ENCODE results near the gene LAMB1. TPM values are rescaled to one million over a fixed set of nuclear protein-coding genes. Genes with fewer than 3 reads are reported as not detected.

Gene LAMB1
- total and polyA plus RNA-seq, 2 experiments from 2014 or later: 31.8 to 34.0 TPM

DNA sequence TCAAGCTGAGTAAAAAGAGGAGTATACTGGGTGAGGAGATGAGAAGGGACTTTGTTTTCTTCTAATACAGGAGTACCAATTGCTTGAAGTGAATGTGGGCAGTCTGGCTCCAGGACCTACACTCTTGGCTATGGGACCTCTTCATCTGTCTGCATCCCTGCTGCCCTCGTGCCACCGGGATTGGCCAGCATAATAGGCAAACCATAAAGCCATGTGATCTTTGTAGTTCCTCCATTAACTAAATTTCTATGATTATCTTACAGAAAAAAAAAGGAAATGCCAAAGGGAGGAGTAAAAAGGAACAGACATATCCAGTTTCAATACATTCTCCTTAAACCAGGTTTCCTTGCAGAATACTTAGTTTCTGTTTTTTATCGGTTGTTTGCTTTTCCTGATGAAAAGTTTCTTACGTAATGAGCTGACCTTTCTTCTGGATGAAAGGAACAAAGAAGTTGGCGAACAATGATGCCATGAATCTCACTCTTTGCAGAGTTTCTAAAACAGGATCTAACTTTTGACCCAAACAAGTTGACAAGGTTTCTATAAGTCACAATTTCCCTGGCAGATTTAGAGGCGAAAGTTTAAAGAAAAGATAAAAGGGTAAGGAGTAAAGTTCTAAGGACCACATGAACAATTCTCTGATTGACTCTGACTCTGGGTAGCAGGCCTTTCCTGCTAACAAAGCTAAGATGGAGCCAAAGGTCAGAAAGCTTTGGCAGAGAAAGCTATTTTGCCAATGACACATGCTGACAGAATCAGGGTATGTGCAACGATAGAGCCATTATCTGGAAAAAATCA, 54.1 kb downstream of the LAMB1 start:
- DNase-seq (ENCODE audit: low read depth in 1 of 2, low spot score in 1 of 2): peak in 1 of 2 donors; percentile 77
- Histone ChIP-seq H3K4me1 (ENCODE audit: low read depth) (peaks cover 17% of the 10 kb centered on the region), H3K27me3 (no peaks in the 10 kb centered on the region), H3K9me3 (ENCODE audit: low read depth) (no peaks in the 10 kb centered on the region), H3K27ac (no peak overlapping the region), H3K36me3 (no peaks in the 10 kb centered on the region), H3K4me3 (no peak overlapping the region)
- TF ChIP-seq, protein P1, sequence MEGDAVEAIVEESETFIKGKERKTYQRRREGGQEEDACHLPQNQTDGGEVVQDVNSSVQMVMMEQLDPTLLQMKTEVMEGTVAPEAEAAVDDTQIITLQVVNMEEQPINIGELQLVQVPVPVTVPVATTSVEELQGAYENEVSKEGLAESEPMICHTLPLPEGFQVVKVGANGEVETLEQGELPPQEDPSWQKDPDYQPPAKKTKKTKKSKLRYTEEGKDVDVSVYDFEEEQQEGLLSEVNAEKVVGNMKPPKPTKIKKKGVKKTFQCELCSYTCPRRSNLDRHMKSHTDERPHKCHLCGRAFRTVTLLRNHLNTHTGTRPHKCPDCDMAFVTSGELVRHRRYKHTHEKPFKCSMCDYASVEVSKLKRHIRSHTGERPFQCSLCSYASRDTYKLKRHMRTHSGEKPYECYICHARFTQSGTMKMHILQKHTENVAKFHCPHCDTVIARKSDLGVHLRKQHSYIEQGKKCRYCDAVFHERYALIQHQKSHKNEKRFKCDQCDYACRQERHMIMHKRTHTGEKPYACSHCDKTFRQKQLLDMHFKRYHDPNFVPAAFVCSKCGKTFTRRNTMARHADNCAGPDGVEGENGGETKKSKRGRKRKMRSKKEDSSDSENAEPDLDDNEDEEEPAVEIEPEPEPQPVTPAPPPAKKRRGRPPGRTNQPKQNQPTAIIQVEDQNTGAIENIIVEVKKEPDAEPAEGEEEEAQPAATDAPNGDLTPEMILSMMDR (IDR thresholded peaks at IDR 0.05; ENCODE audit: low read depth, low read length): no peak

GRCh38 chr7:107946881-107947280, 56.1 kb downstream of the LAMB1 start:
- TF ChIP-seq, protein P1 (IDR thresholded peaks at IDR 0.05; ENCODE audit: low read depth, low read length): no peak
- H3K27ac ChIP-seq: no peak overlapping the region
- no peak overlapping the region for H3K4me3 ChIP-seq
- H3K9me3 ChIP-seq (ENCODE audit: low read depth): no peaks in the 10 kb centered on the region
- no peak for DNase-seq (ENCODE audit: low read depth in 1 of 2, low spot score in 1 of 2)
- no peaks in the 10 kb centered on the region for H3K27me3 ChIP-seq
- H3K4me1 ChIP-seq (ENCODE audit: low read depth): peaks cover 5% of the 10 kb centered on the region
- H3K36me3 ChIP-seq: no peaks in the 10 kb centered on the region

DNA sequence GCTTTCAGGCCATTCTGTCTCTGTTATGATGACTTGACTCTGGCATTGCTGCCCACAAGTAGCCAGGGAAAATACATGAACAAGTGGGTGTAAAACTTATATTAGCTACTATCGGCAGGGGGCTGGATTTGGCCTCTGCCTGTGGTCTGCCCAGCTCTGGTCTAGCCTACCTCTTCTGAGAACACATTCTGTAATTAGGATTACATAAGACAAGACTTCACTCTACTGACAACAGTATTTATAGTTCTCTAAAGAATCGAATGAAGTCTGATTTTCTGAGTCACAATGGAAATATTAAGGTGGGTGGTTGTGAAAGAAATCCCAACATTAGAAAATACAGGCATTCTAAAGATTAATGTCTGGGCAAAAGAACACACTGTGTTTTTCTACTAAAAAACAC, 56.5 kb downstream of the LAMB1 start:
- no peaks in the 10 kb centered on the region for H3K9me3 ChIP-seq (ENCODE audit: low read depth)
- no peaks in the 10 kb centered on the region for H3K36me3 ChIP-seq
- TF ChIP-seq, protein P1 (IDR thresholded peaks at IDR 0.05; ENCODE audit: low read depth, low read length): no peak
- H3K4me3 ChIP-seq: no peak overlapping the region
- H3K27ac ChIP-seq: no peak overlapping the region
- peaks cover 5% of the 10 kb centered on the region for H3K4me1 ChIP-seq (ENCODE audit: low read depth)
- DNase-seq (ENCODE audit: low read depth in 1 of 2, low spot score in 1 of 2): no peak
- H3K27me3 ChIP-seq: no peaks in the 10 kb centered on the region

- Histone ChIP-seq H3K9me3 (ENCODE audit: low read depth) (no peaks in the 10 kb centered on the region), H3K4me1 (ENCODE audit: low read depth) (peaks cover 5% of the 10 kb centered on the region), H3K4me3 (no peak overlapping the region), H3K27me3 (no peaks in the 10 kb centered on the region), H3K27ac (no peak overlapping the region), H3K36me3 (no peaks in the 10 kb centered on the region)
- no peak for DNase-seq (ENCODE audit: low read depth in 1 of 2, low spot score in 1 of 2)
- TF ChIP-seq, protein P1 (IDR thresholded peaks at IDR 0.05; ENCODE audit: low read depth, low read length): no peak
These were observed 57.6 kb downstream of the LAMB1 start for GRCh38 chr7:107945332-107945731.

DNA sequence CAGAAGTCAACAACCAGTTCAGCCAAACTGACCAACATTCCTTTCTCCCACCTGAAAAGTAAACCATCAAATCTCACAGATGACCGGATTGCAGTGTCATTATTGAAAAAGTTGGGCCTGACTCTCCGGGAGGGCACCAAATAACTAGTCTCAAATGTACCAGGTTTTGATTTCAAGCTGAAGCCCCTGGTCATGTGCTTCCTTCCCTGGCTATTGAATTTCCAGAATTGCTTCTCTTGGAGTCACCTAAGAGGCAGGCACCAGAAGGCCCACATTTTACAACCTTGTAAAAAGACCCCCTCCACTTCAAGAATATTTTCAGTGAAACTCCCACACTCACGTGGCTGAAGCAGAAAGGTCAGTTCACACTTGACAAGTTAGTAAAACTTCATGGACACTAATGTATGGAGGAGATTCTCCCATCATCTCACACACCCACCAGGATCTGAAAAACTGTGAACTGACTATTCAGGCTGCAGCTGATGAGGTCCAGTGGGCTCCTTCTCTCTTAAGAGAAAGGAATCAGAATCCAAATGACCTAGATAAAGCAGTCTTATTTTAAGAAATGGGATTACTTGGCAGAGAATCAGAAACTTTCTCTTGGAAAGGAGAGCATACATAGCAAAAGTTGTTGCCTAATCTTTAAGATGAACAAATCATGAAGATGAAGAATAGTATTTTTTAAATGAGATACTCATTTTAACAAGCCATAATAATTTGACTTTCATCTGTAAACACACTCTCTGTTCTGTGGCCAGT, 58.4 kb downstream of the LAMB1 start:
- DNase-seq (ENCODE audit: low read depth in 1 of 2, low spot score in 1 of 2): no peak
- Histone ChIP-seq H3K27me3 (no peaks in the 10 kb centered on the region), H3K4me1 (ENCODE audit: low read depth) (peaks cover 5% of the 10 kb centered on the region), H3K27ac (no peak overlapping the region), H3K4me3 (no peak overlapping the region), H3K9me3 (ENCODE audit: low read depth) (no peaks in the 10 kb centered on the region), H3K36me3 (no peaks in the 10 kb centered on the region)
- TF ChIP-seq, protein P1 (IDR thresholded peaks at IDR 0.05; ENCODE audit: low read depth, low read length): no peak

Data from cardiac muscle cell (in vitro differentiated cells and primary cell).